ENCODE data around the gene LAMTOR2.
A peak's percentile ranks its signal among the peaks of the same experiment; 100 is the strongest.

LAMTOR2 gene

DNA sequence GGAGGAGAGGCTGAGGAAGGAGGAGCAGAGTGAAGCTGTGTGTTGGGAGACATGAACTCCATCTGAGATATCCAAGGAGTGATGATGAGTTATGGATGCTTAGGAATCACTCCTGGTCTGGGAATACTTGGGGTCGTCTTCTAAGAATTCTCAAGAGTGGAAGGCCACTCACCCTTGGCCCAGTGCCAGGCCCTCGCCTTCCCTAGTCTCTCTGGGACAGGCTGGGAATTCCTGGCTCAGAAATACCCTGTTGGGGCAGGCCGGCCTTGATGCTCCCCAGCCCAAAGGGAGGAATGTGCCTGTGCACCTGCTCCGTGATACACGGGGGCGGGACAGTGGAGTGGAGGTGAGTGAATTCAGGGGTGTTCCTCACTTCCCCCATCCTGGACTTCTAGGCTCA, 47.3 kb downstream of the LAMTOR2 start:
- Histone ChIP-seq H2BK5ac (ENCODE audit: low read depth, low read length, poor library complexity, severe bottlenecking) (no peak overlapping the region), H2BK12ac (ENCODE audit: low read length in 2 of 2) (peak overlapping the region in 1 of 2 experiments; percentile 66), H3K27me3 (ENCODE audit: control insufficient read depth in 1 of 2, insufficient read depth in 1 of 2, low read length in 2 of 2) (no peaks in the 10 kb centered on the region), H2BK120ac (ENCODE audit: low read depth, low read length) (no peak overlapping the region), H3K9ac (ENCODE audit: low read length) (peak overlapping the region; percentile 99), H3K27ac (ENCODE audit: low read length, poor library complexity, severe bottlenecking) (no peak overlapping the region), H3K4ac (ENCODE audit: low read depth in 1 of 2, low read length in 2 of 2) (no peak overlapping the region), H3K4me2 (ENCODE audit: low read length, poor library complexity, severe bottlenecking) (no peak overlapping the region), H3K23ac (ENCODE audit: low read length in 2 of 2) (no peak overlapping the region), H4K8ac (ENCODE audit: low read length) (no peak overlapping the region), H3K36me3 (ENCODE audit: control insufficient read depth in 1 of 2, insufficient read depth in 2 of 2, low read depth in 1 of 2, low read length in 2 of 2) (no peaks in the 10 kb centered on the region), H3K4me3 (ENCODE audit: insufficient read depth in 1 of 2, low read depth in 1 of 2, low read length in 2 of 2) (peak overlapping the region in 1 of 2 experiments; percentile 74), H3K14ac (ENCODE audit: low read length in 2 of 2) (no peak overlapping the region), H3K79me1 (replicated peaks; ENCODE audit: low read length, poor library complexity, severe bottlenecking) (peaks cover 17% of the 10 kb centered on the region), H3K4me1 (ENCODE audit: control insufficient read depth, insufficient read depth, low read depth, low read length) (peaks cover 51% of the 10 kb centered on the region), H2BK15ac (ENCODE audit: low read depth, poor library complexity, severe bottlenecking) (no peak overlapping the region), H3K9me3 (ENCODE audit: control insufficient read depth, low read length) (no peaks in the 10 kb centered on the region), H2AFZ (ENCODE audit: low read depth, low read length) (no peak overlapping the region), H3K18ac (ENCODE audit: low read depth in 1 of 2, low read length in 2 of 2) (peak overlapping the region in 1 of 2 experiments; percentile 49), H2AK5ac (ENCODE audit: low read length, severe bottlenecking) (no peak overlapping the region), H4K91ac (ENCODE audit: low read length) (no peak overlapping the region)
- DNase-seq = peak; percentile 38
- WGBS = 69% methylated on average over 6 of the region's 6 CpGs

DNA sequence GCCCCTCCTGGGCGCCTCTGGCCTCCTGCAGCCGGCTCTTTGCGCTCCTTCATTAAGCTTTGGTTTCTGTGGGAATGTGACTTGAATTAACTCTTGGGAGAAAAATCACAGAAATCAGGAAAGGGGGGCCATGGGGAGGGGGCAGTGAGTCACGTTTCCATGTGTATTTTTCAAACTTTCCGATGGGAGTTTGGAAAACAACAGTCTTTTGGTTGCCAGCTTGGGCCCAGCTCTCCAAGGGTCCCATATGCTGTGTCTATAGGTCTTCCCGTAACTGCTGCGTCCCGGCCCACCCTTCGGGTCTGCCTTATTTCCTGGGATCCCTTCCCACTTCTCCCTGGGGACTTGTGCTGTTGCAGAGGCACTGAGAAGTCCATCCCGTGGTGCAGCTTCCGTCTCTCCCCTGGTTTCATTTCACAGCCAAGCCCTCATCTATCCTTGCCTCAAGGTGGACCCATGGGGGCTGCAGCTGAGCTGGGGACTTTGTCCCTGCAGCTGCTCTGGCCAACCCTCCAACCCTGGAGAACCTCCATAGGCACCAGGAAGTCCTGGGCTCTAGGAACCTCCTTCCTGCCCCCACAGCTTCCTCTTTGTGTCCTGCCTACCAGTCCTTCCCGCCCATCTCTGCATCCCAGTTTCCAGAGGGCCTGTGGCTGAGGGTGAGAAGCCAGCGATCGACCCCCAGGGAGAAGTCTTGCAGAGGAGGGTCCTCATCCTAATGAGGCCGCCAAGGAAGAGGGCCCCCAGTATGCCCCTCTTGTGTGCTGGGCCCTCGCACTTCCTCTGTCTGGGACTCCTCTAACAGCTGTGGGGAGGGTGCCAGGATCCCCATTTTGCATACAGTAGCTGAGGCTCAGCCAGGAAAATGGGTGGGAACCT, 48.3 kb downstream of the LAMTOR2 start:
- peak overlapping the region; percentile 99 for H3K9ac ChIP-seq (ENCODE audit: low read length)
- H4K8ac ChIP-seq (ENCODE audit: low read length) = peak overlapping the region; percentile 76
- no peaks in the 10 kb centered on the region for H3K27me3 ChIP-seq (ENCODE audit: control insufficient read depth in 1 of 2, insufficient read depth in 1 of 2, low read length in 2 of 2)
- no peak overlapping the region for H2AK5ac ChIP-seq (ENCODE audit: low read length, severe bottlenecking)
- no peaks in the 10 kb centered on the region for H3K36me3 ChIP-seq (ENCODE audit: control insufficient read depth in 1 of 2, insufficient read depth in 2 of 2, low read depth in 1 of 2, low read length in 2 of 2)
- peak overlapping the region in 1 of 2 experiments; percentile 74 for H3K4me3 ChIP-seq (ENCODE audit: insufficient read depth in 1 of 2, low read depth in 1 of 2, low read length in 2 of 2)
- DNase-seq = peak; percentile 77
- H3K18ac ChIP-seq (ENCODE audit: low read depth in 1 of 2, low read length in 2 of 2) = peak overlapping the region; percentile 0 to 94
- peaks cover 17% of the 10 kb centered on the region for H3K79me1 ChIP-seq (replicated peaks; ENCODE audit: low read length, poor library complexity, severe bottlenecking)
- 84% methylated on average over 16 of the region's 16 CpGs for WGBS
- no peak overlapping the region for H3K27ac ChIP-seq (ENCODE audit: low read length, poor library complexity, severe bottlenecking)
- H4K91ac ChIP-seq (ENCODE audit: low read length) = peak overlapping the region; percentile 87
- H2BK5ac ChIP-seq (ENCODE audit: low read depth, low read length, poor library complexity, severe bottlenecking) = no peak overlapping the region
- H3K4ac ChIP-seq (ENCODE audit: low read depth in 1 of 2, low read length in 2 of 2) = peak overlapping the region; percentile 69 to 75
- no peak overlapping the region for H3K23ac ChIP-seq (ENCODE audit: low read length in 2 of 2)
- peak overlapping the region; percentile 55 for H2BK15ac ChIP-seq (ENCODE audit: low read depth, poor library complexity, severe bottlenecking)
- H2BK12ac ChIP-seq (ENCODE audit: low read length in 2 of 2) = peak overlapping the region; percentile 6 to 99
- peak overlapping the region; percentile 77 for H2BK120ac ChIP-seq (ENCODE audit: low read depth, low read length)
- H3K14ac ChIP-seq (ENCODE audit: low read length in 2 of 2) = peak overlapping the region in 1 of 2 experiments; percentile 68
- no peak overlapping the region for H3K4me2 ChIP-seq (ENCODE audit: low read length, poor library complexity, severe bottlenecking)
- peaks cover 45% of the 10 kb centered on the region for H3K4me1 ChIP-seq (ENCODE audit: control insufficient read depth, insufficient read depth, low read depth, low read length)
- no peaks in the 10 kb centered on the region for H3K9me3 ChIP-seq (ENCODE audit: control insufficient read depth, low read length)
- no peak overlapping the region for H2AFZ ChIP-seq (ENCODE audit: low read depth, low read length)

DNA sequence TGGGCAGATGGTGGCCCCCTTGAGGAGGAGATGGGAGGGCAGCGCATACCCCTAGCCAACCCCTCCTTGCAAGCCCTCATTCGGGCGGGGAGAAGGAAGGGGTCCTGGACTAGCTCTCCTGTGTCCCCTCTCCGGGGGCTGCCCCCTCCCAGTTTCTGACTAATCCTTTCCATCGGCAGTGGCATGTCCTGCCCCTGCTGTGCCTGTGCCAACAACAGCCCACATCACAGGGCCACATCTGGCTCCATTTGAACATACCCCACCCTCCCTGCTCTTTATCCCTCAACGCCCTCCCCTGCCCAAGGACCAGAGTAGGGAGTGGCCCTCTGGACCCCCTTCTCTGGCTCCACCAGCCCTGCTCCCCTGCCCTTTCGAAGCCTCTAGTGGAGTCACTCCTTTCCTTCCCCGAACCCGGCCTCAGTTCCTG, 49.0 kb downstream of the LAMTOR2 start:
- H3K36me3 ChIP-seq (ENCODE audit: control insufficient read depth in 1 of 2, insufficient read depth in 2 of 2, low read depth in 1 of 2, low read length in 2 of 2) = no peaks in the 10 kb centered on the region
- H3K4me1 ChIP-seq (ENCODE audit: control insufficient read depth, insufficient read depth, low read depth, low read length) = peaks cover 45% of the 10 kb centered on the region
- peak overlapping the region; percentile 93 for H4K8ac ChIP-seq (ENCODE audit: low read length)
- no peaks in the 10 kb centered on the region for H3K9me3 ChIP-seq (ENCODE audit: control insufficient read depth, low read length)
- peak; percentile 68 for DNase-seq
- H3K4ac ChIP-seq (ENCODE audit: low read depth in 1 of 2, low read length in 2 of 2) = peak overlapping the region; percentile 69 to 75
- H2BK5ac ChIP-seq (ENCODE audit: low read depth, low read length, poor library complexity, severe bottlenecking) = no peak overlapping the region
- peak overlapping the region; percentile 82 for H2BK15ac ChIP-seq (ENCODE audit: low read depth, poor library complexity, severe bottlenecking)
- H2AK5ac ChIP-seq (ENCODE audit: low read length, severe bottlenecking) = peak overlapping the region; percentile 33
- H3K4me3 ChIP-seq (ENCODE audit: insufficient read depth in 1 of 2, low read depth in 1 of 2, low read length in 2 of 2) = peak overlapping the region in 1 of 2 experiments; percentile 74
- no peaks in the 10 kb centered on the region for H3K27me3 ChIP-seq (ENCODE audit: control insufficient read depth in 1 of 2, insufficient read depth in 1 of 2, low read length in 2 of 2)
- H3K9ac ChIP-seq (ENCODE audit: low read length) = peak overlapping the region; percentile 99
- peak overlapping the region in 1 of 2 experiments; percentile 68 for H3K14ac ChIP-seq (ENCODE audit: low read length in 2 of 2)
- H3K79me1 ChIP-seq (replicated peaks; ENCODE audit: low read length, poor library complexity, severe bottlenecking) = peaks cover 17% of the 10 kb centered on the region
- peak overlapping the region in 1 of 2 experiments; percentile 76 for H3K23ac ChIP-seq (ENCODE audit: low read length in 2 of 2)
- H2BK12ac ChIP-seq (ENCODE audit: low read length in 2 of 2) = peak overlapping the region; percentile 92 to 99
- H2AFZ ChIP-seq (ENCODE audit: low read depth, low read length) = no peak overlapping the region
- H2BK120ac ChIP-seq (ENCODE audit: low read depth, low read length) = peak overlapping the region; percentile 77
- H4K91ac ChIP-seq (ENCODE audit: low read length) = peak overlapping the region; percentile 81
- peak overlapping the region; percentile 68 to 94 for H3K18ac ChIP-seq (ENCODE audit: low read depth in 1 of 2, low read length in 2 of 2)
- H3K4me2 ChIP-seq (ENCODE audit: low read length, poor library complexity, severe bottlenecking) = no peak overlapping the region
- 73% methylated on average over 9 of the region's 9 CpGs for WGBS
- H3K27ac ChIP-seq (ENCODE audit: low read length, poor library complexity, severe bottlenecking) = no peak overlapping the region
